H1 (cell line): ENCODE results near the gene USP12. TPM values are rescaled to one million over a fixed set of nuclear protein-coding genes. Genes with fewer than 3 reads are reported as not detected.

Experiments used
- CHD7 ChIP-seq: fragments of 300-600 bp; sonication (generic); IDR thresholded peaks from 2 replicates; pipeline ENCODE4 v1.7.1; 2012; ENCODE audit warnings: low read length, moderate library complexity, mild to moderate bottlenecking, inconsistent platforms; ENCODE audit not compliant: insufficient replicate concordance
- SUZ12 ChIP-seq: fragments of 200-600 bp; sonication (generic); IDR thresholded peaks from 2 replicates; pipeline ENCODE4 v1.6.1; 2012; ENCODE audit warnings: mild to moderate bottlenecking, inconsistent platforms, low read length, moderate library complexity, mixed read lengths
- polyA plus RNA-seq, 7 experiments: library from polyadenylated mRNA; depleted of rRNA in 3 of 7; stranded (reverse) in 5 of 7; unstranded in 2 of 7; fragments of >200 nt in 5 of 7; fragments of 200-250 nt in 2 of 7; gene quantifications; 1 replicate in 5 of 7; 2 replicates in 1 of 7; 4 replicates in 1 of 7; pipeline versions ENCODE4 v1.2.1 to v1.2.3, GENCODE V29; 2011 to 2013; ENCODE audit warnings: missing spikeins in 2 of 7, mixed read lengths in 2 of 7
- total RNA-seq: library from RNA; stranded (reverse); fragmentation: NEBNext Ultra II Directional; extraction: Animal tissue kit (Norgen Biotek cat#: 25700); gene quantifications from 2 replicates; pipeline ENCODE4 v1.2.1, GENCODE V29; 2021

The USP12 gene
- total and polyA plus RNA-seq, 2 of the 8 experiments (the other 6 are each of a cell fraction or from before 2014, with no cell fraction given) = 4.0 to 30.0 TPM

- no peak for TF ChIP-seq CHD7
- no peak for TF ChIP-seq SUZ12
- TF ChIP-seq, all 59 proteins: peak for 0
Measured at GRCh38 chr13:27088619-27089018, 83.0 kb downstream of the USP12 start (continued).
